Spleen (tissue), 11 donors: ENCODE data around the gene ZNF764. TPM values are rescaled to one million over a fixed set of nuclear protein-coding genes. Genes with fewer than 3 reads are reported as not detected.
A peak's percentile ranks its signal among the peaks of the same experiment; 100 is the strongest.

ENCODE experiments used
- DNase-seq: peaks from one replicate; pipeline ENCODE4 v3.0.0-alpha.2; 2020
- H3K27ac ChIP-seq, 8 donors: fragments of 200-600 bp; sonication (generic) in 7 of 8; 1 replicate in 4 of 8; 2 replicates in 4 of 8; pipeline versions ENCODE4 v1.5.0 to v1.8.0; 2016 to 2021; ENCODE audit warnings: inconsistent platforms in 4 of 8, mild to moderate bottlenecking in 4 of 8, moderate library complexity in 1 of 8
- H3K27me3 ChIP-seq, 7 donors: fragments of 200-600 bp; sonication (generic) in 6 of 7; replicated peaks in 1 of 7; 1 replicate in 4 of 7; 2 replicates in 3 of 7; pipeline versions ENCODE4 v1.5.0 to v1.8.0; 2016 to 2021; ENCODE audit warnings: inconsistent platforms in 3 of 7, mild to moderate bottlenecking in 1 of 7
- H3K36me3 ChIP-seq, 6 donors: fragments of 200-600 bp; sonication (generic) in 5 of 6; 1 replicate in 4 of 6; 2 replicates in 2 of 6; pipeline versions ENCODE4 v1.5.0 to v1.8.0; 2016 to 2021; ENCODE audit warnings: inconsistent platforms in 2 of 6
- H3K4me1 ChIP-seq, 6 donors: fragments of 200-600 bp; sonication (generic) in 5 of 6; 1 replicate in 3 of 6; 2 replicates in 3 of 6; pipeline versions ENCODE4 v1.5.0 to v1.8.0; 2016 to 2021; ENCODE audit warnings: inconsistent platforms in 3 of 6
- H3K4me3 ChIP-seq, 8 donors: fragments of 200-600 bp; sonication (generic) in 7 of 8; 1 replicate in 4 of 8; 2 replicates in 4 of 8; pipeline versions ENCODE4 v1.5.0 to v1.8.0; 2016 to 2021; ENCODE audit warnings: inconsistent platforms in 4 of 8, mild to moderate bottlenecking in 4 of 8, moderate library complexity in 2 of 8
- H3K9me3 ChIP-seq, 8 donors: fragments of 200-600 bp; sonication (generic) in 7 of 8; 1 replicate in 4 of 8; 2 replicates in 4 of 8; pipeline versions ENCODE4 v1.5.0 to v1.8.0; 2016 to 2021; ENCODE audit warnings: inconsistent platforms in 4 of 8
- POLR2A ChIP-seq, 3 donors: fragments of 450-650 bp; IDR thresholded peaks; one replicate each; pipeline ENCODE4 v1.5.1; 2017; ENCODE audit warnings: antibody characterized with exemption in 3 of 3, mild to moderate bottlenecking in 1 of 3
- POLR2AphosphoS5 ChIP-seq, 3 donors: sonication (generic); formaldehyde crosslinking; IDR thresholded peaks; one replicate each; pipeline ENCODE4 v1.5.1; 2017; ENCODE audit warnings: antibody characterized with exemption in 3 of 3
- WGBS, 5 donors: extraction: QIAGEN DNeasy Blood & Tissue Kit in 3 of 5; methylation state at CpG; one replicate each; pipeline versions ENCODE4 v1.1.5 to v1.1.7; 2013 to 2018; 5-methylcytosine and 5-hydroxymethylcytosine counted together
- intact Hi-C: fragments of 100-400 bp; cut with DNase I; formaldehyde crosslinking; loops from one replicate; pipeline ENCODE4 v1.15.0; 2023; ENCODE audit warnings: low total_unique reads
- polyA plus RNA-seq, 3 donors: library from polyadenylated mRNA; stranded (reverse); fragments of 200-250 nt; gene quantifications; one replicate each; pipeline ENCODE4 v1.2.1, GENCODE V29; 2013
- total RNA-seq, 7 donors: library from RNA; depleted of rRNA in 3 of 7; stranded (reverse); fragments of >200 nt in 3 of 7; fragmentation: NEBNext Ultra II Directional in 4 of 7; extraction: Animal tissue kit (Norgen Biotek cat#: 25700) in 4 of 7; gene quantifications; one replicate each; pipeline versions ENCODE4 v1.1.0 to v1.2.1, GENCODE V29; 2016 to 2021
- TF ChIP-seq, protein P1 (sequence below), 11 experiments: fragments of 200-600 bp in 7 of 11; fragments of 450-650 bp in 4 of 11; sonication (generic) in 4 of 11; IDR thresholded peaks in 8 of 11; conservative IDR thresholded peaks in 3 of 11; 1 replicate in 7 of 11; 2 replicates in 4 of 11; pipeline versions ENCODE4 v1.4.0 to v1.8.0; 2016 to 2021; ENCODE audit warnings: antibody characterized with exemption in 11 of 11, inconsistent platforms in 4 of 11, mild to moderate bottlenecking in 1 of 11
- donor health status: healthy with polysubstance abuse.
- donor health status: DM: no; HTN: no; CAD: no; lungs with moderate emphysema.
- donor health status: DM: no; HTN: no; CAD: no.
- donor health status: Bipolar disorder and iron deficiency.
- donor health status: healthy.
- donor health status: DM: no; HTN: no; CAD: no.
- donor health status: DM: yes; HTN: yes; CAD: no.

ZNF764 gene
- total and polyA plus RNA-seq, 10 donors: 3.4 to 18.6 (median 13.2) TPM

DNA sequence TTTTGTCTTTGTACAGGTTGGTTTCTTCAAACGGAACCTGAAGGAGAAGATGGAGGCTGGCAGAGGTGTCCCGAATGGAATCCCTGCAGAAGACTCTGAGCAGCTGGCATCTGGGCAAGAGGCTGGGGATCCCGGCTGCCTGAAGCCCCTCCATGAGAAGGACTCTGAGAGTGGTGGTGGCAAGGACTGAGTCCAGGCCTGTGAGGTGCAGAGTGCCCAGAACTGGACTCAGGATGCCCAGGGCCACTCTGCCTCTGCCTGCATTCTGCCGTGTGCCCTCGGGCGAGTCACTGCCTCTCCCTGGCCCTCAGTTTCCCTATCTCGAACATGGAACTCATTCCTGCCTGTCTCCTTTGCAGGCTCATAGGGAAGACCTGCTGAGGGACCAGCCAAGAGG lies 36.7 kb downstream of the ZNF764 start:
- Histone ChIP-seq H3K36me3 (peaks cover 0 to 74% (median 61%) of the 10 kb centered on the region in 6 donors), H3K9me3 (no peaks in the 10 kb centered on the region), H3K4me3 (no peak overlapping the region), H3K4me1 (peaks cover 0 to 26% (median 15%) of the 10 kb centered on the region in 6 donors), H3K27me3 (no peaks in the 10 kb centered on the region), H3K27ac (peak overlapping the region in 1 of 8 donors; percentile 1)
- WGBS, 5 donors: 85 to 95% (median 94%) methylated on average over 7 of the region's 7 CpGs
- DNase-seq: no peak
- intact Hi-C loops: loop anchor here (10.0 kb wide), 1 partner anchor 77 kb away; the partner anchor contains the start of gene SEPHS2
- no peak for TF ChIP-seq POLR2A (IDR thresholded peaks at IDR 0.05)
- TF ChIP-seq, protein P1, sequence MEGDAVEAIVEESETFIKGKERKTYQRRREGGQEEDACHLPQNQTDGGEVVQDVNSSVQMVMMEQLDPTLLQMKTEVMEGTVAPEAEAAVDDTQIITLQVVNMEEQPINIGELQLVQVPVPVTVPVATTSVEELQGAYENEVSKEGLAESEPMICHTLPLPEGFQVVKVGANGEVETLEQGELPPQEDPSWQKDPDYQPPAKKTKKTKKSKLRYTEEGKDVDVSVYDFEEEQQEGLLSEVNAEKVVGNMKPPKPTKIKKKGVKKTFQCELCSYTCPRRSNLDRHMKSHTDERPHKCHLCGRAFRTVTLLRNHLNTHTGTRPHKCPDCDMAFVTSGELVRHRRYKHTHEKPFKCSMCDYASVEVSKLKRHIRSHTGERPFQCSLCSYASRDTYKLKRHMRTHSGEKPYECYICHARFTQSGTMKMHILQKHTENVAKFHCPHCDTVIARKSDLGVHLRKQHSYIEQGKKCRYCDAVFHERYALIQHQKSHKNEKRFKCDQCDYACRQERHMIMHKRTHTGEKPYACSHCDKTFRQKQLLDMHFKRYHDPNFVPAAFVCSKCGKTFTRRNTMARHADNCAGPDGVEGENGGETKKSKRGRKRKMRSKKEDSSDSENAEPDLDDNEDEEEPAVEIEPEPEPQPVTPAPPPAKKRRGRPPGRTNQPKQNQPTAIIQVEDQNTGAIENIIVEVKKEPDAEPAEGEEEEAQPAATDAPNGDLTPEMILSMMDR (IDR thresholded peaks at IDR 0.05 in 8 of 11, conservative IDR thresholded peaks at IDR 0.05 in 3 of 11): no peak
- peak in 1 of 3 donors; percentile 42 for TF ChIP-seq POLR2AphosphoS5 (IDR thresholded peaks at IDR 0.05)

DNA sequence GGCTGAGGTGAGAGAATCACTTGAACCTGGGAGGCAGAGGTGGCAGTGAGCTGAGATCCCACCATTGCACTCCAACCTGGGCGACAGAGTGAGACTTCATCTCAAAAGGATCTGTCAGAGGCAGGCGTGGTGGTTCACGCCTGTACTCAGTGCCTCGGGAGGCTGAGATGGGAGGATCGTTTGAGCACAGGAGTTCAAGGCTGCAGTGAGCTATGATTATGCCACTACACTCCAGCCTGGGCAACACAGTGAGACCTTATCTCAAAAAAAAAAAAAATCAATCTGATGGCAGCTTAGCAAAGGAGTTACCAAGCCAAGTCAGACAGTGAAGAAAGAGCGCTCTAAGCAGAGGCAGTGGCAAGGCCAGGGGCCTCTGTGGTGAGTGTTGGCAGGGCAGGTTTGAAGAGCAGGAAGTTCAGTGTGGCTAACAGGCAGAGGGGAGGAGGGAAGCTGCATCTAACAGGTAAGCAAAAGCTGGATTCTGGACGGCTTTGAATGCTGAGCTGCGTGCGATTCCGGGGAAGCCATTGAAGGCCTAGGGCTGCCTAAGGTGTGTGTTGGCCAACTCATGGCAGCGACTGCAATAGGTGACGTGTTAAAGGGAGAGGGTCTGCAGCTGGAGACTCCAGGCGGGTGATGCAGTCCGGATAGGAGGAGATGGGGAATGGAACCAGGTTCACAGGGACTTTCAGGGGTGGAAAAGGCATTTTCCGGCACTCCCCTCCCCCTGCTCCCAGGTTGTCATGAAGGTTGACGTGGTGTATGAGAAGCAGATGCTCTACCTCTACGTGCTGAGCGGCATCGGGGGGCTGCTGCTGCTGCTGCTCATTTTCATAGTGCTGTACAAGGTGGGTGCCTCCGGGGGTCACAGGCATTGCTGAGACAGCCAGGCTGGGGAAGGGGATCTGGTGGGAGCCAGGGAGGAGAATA lies 38.8 kb downstream of the ZNF764 start:
- intact Hi-C loops: loop anchor here (10.0 kb wide), 1 partner anchor 75 kb away; the partner anchor contains the start of gene SEPHS2
- WGBS, 5 donors: 90 to 93% (median 90%) methylated on average over 20 of the region's 20 CpGs
- H3K4me1 ChIP-seq: peaks cover 0 to 8% (median under 1%) of the 10 kb centered on the region in 6 donors
- no peaks in the 10 kb centered on the region for H3K9me3 ChIP-seq
- peaks cover 0 to 86% (median 73%) of the 10 kb centered on the region in 6 donors for H3K36me3 ChIP-seq
- DNase-seq: no peak
- H3K4me3 ChIP-seq: no peak overlapping the region
- no peak overlapping the region for H3K27ac ChIP-seq
- no peaks in the 10 kb centered on the region for H3K27me3 ChIP-seq
- TF ChIP-seq POLR2A (IDR thresholded peaks at IDR 0.05): no peak
- TF ChIP-seq POLR2AphosphoS5 (IDR thresholded peaks at IDR 0.05): peak in 1 of 3 donors; percentile 7
- TF ChIP-seq, protein P1 (IDR thresholded peaks at IDR 0.05 in 8 of 11, conservative IDR thresholded peaks at IDR 0.05 in 3 of 11): no peak

GRCh38 chr16:30518552-30518951 lies 39.6 kb downstream of the ZNF764 start:
- no peaks in the 10 kb centered on the region for H3K9me3 ChIP-seq
- peaks cover 0 to 93% (median 79%) of the 10 kb centered on the region in 6 donors for H3K36me3 ChIP-seq
- no peaks in the 10 kb centered on the region for H3K4me1 ChIP-seq
- H3K27me3 ChIP-seq: no peaks in the 10 kb centered on the region
- intact Hi-C loops: no loop called here
- no peak for TF ChIP-seq POLR2A (IDR thresholded peaks at IDR 0.05)
- no peak for TF ChIP-seq POLR2AphosphoS5 (IDR thresholded peaks at IDR 0.05)
- TF ChIP-seq, protein P1 (IDR thresholded peaks at IDR 0.05 in 8 of 11, conservative IDR thresholded peaks at IDR 0.05 in 3 of 11): no peak
- H3K27ac ChIP-seq: no peak overlapping the region
- no peak for DNase-seq
- 86 to 95% (median 93%) methylated on average over 10 of the region's 10 CpGs for WGBS, 5 donors
- no peak overlapping the region for H3K4me3 ChIP-seq

DNA sequence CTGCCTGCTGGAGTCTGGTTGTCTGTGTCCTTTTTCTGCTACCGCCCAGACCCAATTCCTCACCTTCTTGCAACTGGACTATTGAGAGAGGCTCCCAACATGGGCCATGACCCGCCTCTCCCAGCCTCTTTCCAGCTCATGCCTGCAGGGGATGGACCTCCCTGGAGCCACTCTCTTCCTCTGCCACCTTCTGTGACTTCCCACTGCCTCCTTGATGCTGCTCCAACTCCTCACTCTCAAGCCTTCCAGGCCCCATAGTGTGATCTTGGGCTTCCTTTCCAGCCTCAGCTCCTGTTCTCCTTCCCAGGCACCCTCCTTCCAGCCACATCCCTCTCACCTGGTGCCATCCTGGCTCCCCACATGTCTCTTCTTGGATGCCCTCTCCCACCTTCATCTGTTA lies 42.9 kb downstream of the ZNF764 start:
- Histone ChIP-seq H3K27me3 (no peaks in the 10 kb centered on the region), H3K36me3 (peaks cover 0 to 100% (median 96%) of the 10 kb centered on the region in 6 donors)
- WGBS, 5 donors: 85 to 98% (median 88%) methylated on average over 2 of the region's 2 CpGs

More for the DNA sequence above, 42.9 kb downstream of the ZNF764 start:
- TF ChIP-seq, protein P1 (IDR thresholded peaks at IDR 0.05 in 8 of 11, conservative IDR thresholded peaks at IDR 0.05 in 3 of 11): no peak
- no peak for TF ChIP-seq POLR2AphosphoS5 (IDR thresholded peaks at IDR 0.05)
- TF ChIP-seq POLR2A (IDR thresholded peaks at IDR 0.05): no peak
- no peaks in the 10 kb centered on the region for H3K9me3 ChIP-seq
- H3K4me3 ChIP-seq: no peak overlapping the region
- intact Hi-C loops: no loop called here
- no peak for DNase-seq
- no peaks in the 10 kb centered on the region for H3K4me1 ChIP-seq
- H3K27ac ChIP-seq: no peak overlapping the region
